ENCODE results near the gene CCDC197. TPM values are rescaled to one million over a fixed set of nuclear protein-coding genes. Genes with fewer than 3 reads are reported as not detected.
A peak's percentile ranks its signal among the peaks of the same experiment; 100 is the strongest.

Gene CCDC197
- polyA plus RNA-seq, 6 donors from 2014 or later = not detected

GRCh38 chr14:94042433-94043091, 45.5 kb downstream of the CCDC197 start:
- H3K4me1 Mint-ChIP-seq = peaks cover 0 to 3% (median 0%) of the 10 kb centered on the region in 3 donors
- DNase-seq (no peak), ATAC-seq (ENCODE audit: low read depth in 2 of 2) (no peak)
- no peaks in the 10 kb centered on the region for H3K36me3 Mint-ChIP-seq
- H3K27ac Mint-ChIP-seq = peak overlapping the region in 2 of 6 donors; percentile 41 to 78
- no peak overlapping the region for H3K4me3 Mint-ChIP-seq
- no peaks in the 10 kb centered on the region for H3K27me3 Mint-ChIP-seq
- H3K9me3 Mint-ChIP-seq = no peaks in the 10 kb centered on the region

GRCh38 chr14:94043111-94043755, 46.1 kb downstream of the CCDC197 start:
- Mint-ChIP-seq H3K36me3 (peaks cover 0 to 3% of the 10 kb centered on the region in 2 donors), H3K4me1 (peaks cover 0 to 3% (median 0%) of the 10 kb centered on the region in 3 donors), H3K9me3 (no peaks in the 10 kb centered on the region), H3K27ac (peak overlapping the region in 2 of 6 donors; percentile 15 to 78), H3K4me3 (peak overlapping the region in 1 of 8 donors; percentile 35), H3K27me3 (no peaks in the 10 kb centered on the region)
- no peak for ATAC-seq (ENCODE audit: low read depth in 2 of 2)
- DNase-seq = no peak

DNA sequence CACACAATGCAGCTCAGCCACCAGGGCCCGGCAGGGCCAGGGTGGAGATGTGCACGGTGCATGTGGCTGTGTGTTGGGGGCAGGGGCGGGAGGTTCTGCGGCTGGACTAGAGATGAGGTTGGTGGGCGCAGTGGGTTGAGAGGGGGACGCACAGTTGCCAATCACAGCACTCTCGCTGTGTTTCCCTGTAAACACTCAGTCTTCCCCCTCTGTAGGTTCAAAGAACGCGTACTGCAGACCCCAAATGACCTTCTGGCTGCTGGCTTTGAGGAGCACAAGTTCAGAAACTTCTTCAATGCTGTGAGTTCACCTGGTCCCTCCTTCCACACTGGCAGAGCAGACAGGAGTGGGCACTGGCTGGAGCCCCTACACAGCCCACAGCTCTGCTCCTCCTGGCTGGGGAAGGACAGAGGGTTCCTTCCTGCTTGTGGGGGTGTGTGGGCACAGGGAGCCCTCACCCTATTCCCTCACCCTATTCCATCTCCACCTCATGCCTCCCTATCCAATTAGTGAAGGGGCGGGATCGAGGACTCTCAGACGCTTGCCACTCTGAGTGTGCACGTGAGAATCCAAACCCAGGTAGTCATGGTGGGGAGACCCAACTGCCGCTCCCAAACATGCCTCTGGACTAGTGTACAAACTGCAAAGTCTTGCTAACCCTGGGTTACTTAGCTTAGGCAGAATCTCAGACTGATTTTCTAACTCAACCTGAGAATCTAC, 46.8 kb downstream of the CCDC197 start:
- ATAC-seq (ENCODE audit: low read depth in 2 of 2) = no peak

GRCh38 chr14:94044476-94045091, 47.5 kb downstream of the CCDC197 start:
- Mint-ChIP-seq H3K27ac (peak overlapping the region in 1 of 6 donors; percentile 78), H3K4me1 (peaks cover 0 to 3% (median 0%) of the 10 kb centered on the region in 3 donors), H3K36me3 (peaks cover under 1 to 4% of the 10 kb centered on the region in 2 donors), H3K9me3 (no peaks in the 10 kb centered on the region), H3K4me3 (no peak overlapping the region), H3K27me3 (no peaks in the 10 kb centered on the region)
- ATAC-seq (ENCODE audit: low read depth in 2 of 2) (no peak), DNase-seq (no peak)

More for the DNA sequence above, 46.8 kb downstream of the CCDC197 start:
- no peaks in the 10 kb centered on the region for H3K27me3 Mint-ChIP-seq
- peak overlapping the region in 1 of 8 donors; percentile 54 for H3K4me3 Mint-ChIP-seq
- peak overlapping the region in 1 of 6 donors; percentile 78 for H3K27ac Mint-ChIP-seq
- H3K4me1 Mint-ChIP-seq = peaks cover 0 to 3% (median 0%) of the 10 kb centered on the region in 3 donors
- H3K36me3 Mint-ChIP-seq = peaks cover 0 to 4% of the 10 kb centered on the region in 2 donors
- DNase-seq = no peak
- H3K9me3 Mint-ChIP-seq = no peaks in the 10 kb centered on the region

GRCh38 chr14:94045101-94045500, 48.0 kb downstream of the CCDC197 start:
- peak overlapping the region in 2 of 6 donors; percentile 2 to 47 for H3K27ac Mint-ChIP-seq
- no peak for ATAC-seq (ENCODE audit: low read depth in 2 of 2)
- H3K36me3 Mint-ChIP-seq = peaks cover 6 to 7% of the 10 kb centered on the region in 2 donors
- H3K27me3 Mint-ChIP-seq = no peaks in the 10 kb centered on the region
- no peak for DNase-seq
- H3K4me1 Mint-ChIP-seq = peaks cover 0 to 3% (median 0%) of the 10 kb centered on the region in 3 donors
- no peaks in the 10 kb centered on the region for H3K9me3 Mint-ChIP-seq
- H3K4me3 Mint-ChIP-seq = peak overlapping the region in 1 of 8 donors; percentile 25

GRCh38 chr14:94045563-94046345, 48.7 kb downstream of the CCDC197 start:
- H3K4me1 Mint-ChIP-seq = peaks cover 0 to 3% (median 0%) of the 10 kb centered on the region in 3 donors
- H3K27me3 Mint-ChIP-seq = no peaks in the 10 kb centered on the region
- ATAC-seq (ENCODE audit: low read depth in 2 of 2) = no peak
- H3K36me3 Mint-ChIP-seq = peaks cover 8 to 13% of the 10 kb centered on the region in 2 donors
- H3K9me3 Mint-ChIP-seq = no peaks in the 10 kb centered on the region
- peak overlapping the region in 3 of 6 donors; percentile 2 to 74 (median 33) for H3K27ac Mint-ChIP-seq
- H3K4me3 Mint-ChIP-seq = peak overlapping the region in 1 of 8 donors; percentile 25
- DNase-seq = no peak

- Mint-ChIP-seq H3K27me3 (no peaks in the 10 kb centered on the region), H3K36me3 (peaks cover 16 to 17% of the 10 kb centered on the region in 2 donors), H3K4me3 (no peak overlapping the region), H3K27ac (no peak overlapping the region), H3K9me3 (no peaks in the 10 kb centered on the region), H3K4me1 (peaks cover 0 to 3% (median 0%) of the 10 kb centered on the region in 3 donors)
- ATAC-seq (ENCODE audit: low read depth in 2 of 2) = no peak
- DNase-seq = no peak
Measured at GRCh38 chr14:94046696-94047250, 49.7 kb downstream of the CCDC197 start.

DNA sequence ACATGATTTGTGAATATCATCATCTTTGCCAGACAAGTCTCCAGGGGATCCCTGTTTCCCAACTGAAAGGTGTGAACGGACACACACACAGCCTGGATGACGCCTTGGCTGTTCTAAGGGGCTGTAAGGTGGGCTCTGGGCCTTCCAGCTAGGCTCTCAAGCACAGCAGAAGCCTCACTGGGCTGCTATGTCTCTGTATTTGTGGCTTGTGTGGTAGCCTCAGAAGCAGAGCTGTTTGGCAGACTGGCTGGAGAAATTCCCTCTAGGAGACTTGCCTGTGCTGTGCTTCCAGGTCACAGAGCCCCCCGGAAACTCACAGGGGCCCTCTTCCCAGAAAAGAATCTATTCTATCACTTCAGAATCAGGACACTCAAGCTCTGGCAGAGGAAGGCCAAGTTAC, 50.5 kb downstream of the CCDC197 start:
- DNase-seq (no peak), ATAC-seq (ENCODE audit: low read depth in 2 of 2) (no peak)
- H3K36me3 Mint-ChIP-seq = peaks cover 17 to 24% of the 10 kb centered on the region in 2 donors
- no peaks in the 10 kb centered on the region for H3K9me3 Mint-ChIP-seq
- H3K4me3 Mint-ChIP-seq = no peak overlapping the region
- H3K4me1 Mint-ChIP-seq = peaks cover 0 to 4% (median under 1%) of the 10 kb centered on the region in 3 donors
- H3K27me3 Mint-ChIP-seq = no peaks in the 10 kb centered on the region
- peak overlapping the region in 1 of 6 donors; percentile 66 for H3K27ac Mint-ChIP-seq

DNA sequence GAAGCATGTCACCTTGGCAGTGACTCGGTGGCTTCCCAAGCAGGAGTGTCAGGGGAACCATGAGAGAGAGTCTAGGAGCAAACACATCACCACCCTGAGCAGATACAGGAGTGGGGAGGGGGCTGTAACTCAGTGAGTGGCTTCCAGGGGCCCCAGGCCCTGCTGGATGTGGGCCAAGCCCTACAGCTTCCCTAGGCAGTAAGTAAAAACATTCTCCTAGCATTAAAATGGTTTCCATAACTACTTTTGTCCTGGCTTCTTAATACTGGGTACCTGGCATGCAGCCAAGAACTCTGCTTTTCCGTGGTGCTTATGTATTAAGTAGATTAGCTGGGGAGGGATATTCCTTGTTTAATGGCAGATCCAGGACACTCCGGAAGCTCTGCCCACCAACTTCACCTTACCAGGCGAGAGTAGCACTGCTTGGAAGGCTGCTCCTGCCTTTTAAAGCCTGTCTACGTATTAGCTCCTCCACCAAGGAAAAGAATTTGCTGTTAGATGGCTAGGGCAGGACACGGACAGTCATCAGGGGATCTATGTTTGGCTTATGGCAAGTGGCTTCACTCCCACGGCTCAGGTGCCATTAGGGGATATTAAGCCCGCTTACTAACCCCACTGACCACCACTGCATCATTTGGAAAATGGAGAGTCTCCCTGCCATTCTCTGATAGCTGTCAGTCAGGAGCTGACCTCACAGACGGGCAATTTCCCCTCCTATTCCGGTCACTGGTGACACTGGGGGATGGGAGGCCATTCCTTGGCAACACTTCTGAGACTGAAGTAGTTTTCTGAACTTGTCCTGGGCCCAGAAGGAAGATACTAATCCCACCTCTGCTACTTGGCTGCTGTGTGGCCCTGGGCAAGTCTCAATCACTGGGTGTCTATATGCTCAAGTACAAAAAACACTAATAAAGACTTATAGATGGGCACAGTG, 51.9 kb downstream of the CCDC197 start:
- no peaks in the 10 kb centered on the region for H3K9me3 Mint-ChIP-seq
- peak overlapping the region in 1 of 6 donors; percentile 15 for H3K27ac Mint-ChIP-seq
- ATAC-seq (ENCODE audit: low read depth in 2 of 2) (no peak), DNase-seq (no peak)
- no peaks in the 10 kb centered on the region for H3K27me3 Mint-ChIP-seq
- H3K36me3 Mint-ChIP-seq = peaks cover 17 to 28% of the 10 kb centered on the region in 2 donors
- no peak overlapping the region for H3K4me3 Mint-ChIP-seq
- peaks cover 0 to 4% (median 2%) of the 10 kb centered on the region in 3 donors for H3K4me1 Mint-ChIP-seq

DNA sequence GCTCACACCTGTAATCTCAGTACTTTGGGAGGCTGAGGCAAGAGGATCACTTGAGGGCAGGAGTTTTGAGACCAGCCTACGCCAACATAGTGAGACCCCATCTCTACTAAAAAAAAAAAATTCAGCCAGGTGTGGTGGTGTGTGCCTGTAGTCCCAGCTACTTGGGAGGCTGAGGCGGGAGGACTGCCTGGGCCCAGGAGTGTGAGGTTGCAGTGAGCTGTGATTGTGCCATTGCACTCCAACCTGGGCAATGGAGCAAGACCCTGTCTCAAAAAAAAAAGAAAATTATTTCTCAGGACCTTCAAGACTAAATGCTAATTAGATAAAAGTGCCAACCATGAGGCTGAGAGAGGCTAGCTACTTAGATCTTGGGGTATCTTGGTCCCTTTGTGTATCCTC, 52.5 kb downstream of the CCDC197 start:
- ATAC-seq (ENCODE audit: low read depth in 2 of 2) (no peak), DNase-seq (no peak)
- Mint-ChIP-seq H3K27me3 (no peaks in the 10 kb centered on the region), H3K27ac (peak overlapping the region in 2 of 6 donors; percentile 13 to 15), H3K36me3 (peaks cover 23 to 34% of the 10 kb centered on the region in 2 donors), H3K9me3 (no peaks in the 10 kb centered on the region), H3K4me1 (peaks cover 0 to 4% (median 2%) of the 10 kb centered on the region in 3 donors), H3K4me3 (no peak overlapping the region)

- Mint-ChIP-seq H3K27me3 (no peaks in the 10 kb centered on the region), H3K4me3 (peak overlapping the region in 1 of 8 donors; percentile 70), H3K36me3 (peaks cover 30 to 40% of the 10 kb centered on the region in 2 donors), H3K9me3 (no peaks in the 10 kb centered on the region), H3K4me1 (peaks cover under 1 to 6% (median 2%) of the 10 kb centered on the region in 3 donors), H3K27ac (peak overlapping the region in 3 of 6 donors; percentile 13 to 77 (median 70))
- ATAC-seq (ENCODE audit: low read depth in 2 of 2) = no peak
- DNase-seq = no peak
Measured at GRCh38 chr14:94050231-94050880, 53.3 kb downstream of the CCDC197 start.
